DND-41 (cell line): ENCODE measurements around the gene EPHB2.

ENCODE experiments used
- ATAC-seq: fragments of 200-7000 bp; cut with Tn5 transposase; 3 replicates; pipeline ENCODE4 v1.9.1; 2021; ENCODE audit warnings: low read depth; ENCODE audit not compliant: insufficient read depth
- DNase-seq: peaks from one replicate; pipeline ENCODE4 v3.0.0-alpha.2; 2020
- H2AFZ ChIP-seq: 2 replicates; pipeline ENCODE4 v1.6.0; 2012; ENCODE audit warnings: low read depth, low read length
- H3K27ac ChIP-seq: 2 replicates; pipeline ENCODE4 v1.5.1; 2012; ENCODE audit warnings: low read length, inconsistent platforms
- H3K27me3 ChIP-seq: fragments of 200-600 bp; sonication (generic); 2 replicates; pipeline ENCODE4 v1.6.0; 2012; ENCODE audit warnings: low read length, mild to moderate bottlenecking, inconsistent platforms; ENCODE audit not compliant: insufficient read depth, poor library complexity
- H3K36me3 ChIP-seq: 2 replicates; pipeline ENCODE4 v1.5.1; 2012; ENCODE audit warnings: low read length, inconsistent platforms; ENCODE audit not compliant: insufficient read depth
- H3K4me1 ChIP-seq: 2 replicates; pipeline ENCODE4 v1.5.1; 2012; ENCODE audit warnings: mild to moderate bottlenecking, low read length; ENCODE audit not compliant: insufficient read depth
- H3K4me2 ChIP-seq: 2 replicates; pipeline ENCODE4 v1.6.0; 2012; ENCODE audit warnings: mild to moderate bottlenecking, moderate library complexity, low read length, inconsistent platforms; ENCODE audit not compliant: insufficient read depth
- H3K4me3 ChIP-seq, 2 experiments: fragments of 200-600 bp in 1 of 2; shearing (Covaris generic) in 1 of 2; 2 replicates each; pipeline ENCODE4 v1.5.1; 2012 to 2016; ENCODE audit warnings: inconsistent platforms in 2 of 2, low read length in 2 of 2, mild to moderate bottlenecking in 2 of 2, low read depth in 1 of 2, moderate library complexity in 1 of 2
- H3K79me2 ChIP-seq: 2 replicates; pipeline ENCODE4 v1.6.0; 2012; ENCODE audit warnings: low read length, inconsistent platforms; ENCODE audit not compliant: insufficient read depth
- H3K9ac ChIP-seq: 2 replicates; pipeline ENCODE4 v1.6.0; 2012; ENCODE audit warnings: low read depth, mild to moderate bottlenecking, inconsistent platforms, low read length, moderate library complexity
- H3K9me3 ChIP-seq: 2 replicates; pipeline ENCODE4 v1.5.1; 2012; ENCODE audit warnings: low read length, moderate library complexity, mild to moderate bottlenecking, inconsistent platforms; ENCODE audit not compliant: insufficient read depth, severe bottlenecking
- H4K20me1 ChIP-seq: 2 replicates; pipeline ENCODE4 v1.6.0; 2012; ENCODE audit warnings: low read length; ENCODE audit not compliant: insufficient read depth
- CTCF ChIP-seq: IDR thresholded peaks from 2 replicates; pipeline ENCODE4 v1.5.1; 2012; ENCODE audit warnings: borderline replicate concordance, low read length, moderate library complexity, mild to moderate bottlenecking; ENCODE audit not compliant: poor library complexity, severe bottlenecking; ENCODE audit errors: extremely low read depth
- EZH2 ChIP-seq: IDR thresholded peaks from 3 replicates; pipeline ENCODE4 v1.6.1; 2012; ENCODE audit warnings: borderline replicate concordance, low read depth, mild to moderate bottlenecking, moderate library complexity, low read length, inconsistent platforms; ENCODE audit not compliant: severe bottlenecking

The EPHB2 gene

GRCh38 chr1:22731924-22732720 lies 21.5 kb downstream of the EPHB2 start:
- ATAC-seq (no peak), DNase-seq (no peak)
- no peak overlapping the region for H3K27ac ChIP-seq
- H3K79me2 ChIP-seq = no peaks in the 10 kb centered on the region
- no peak overlapping the region for H3K9ac ChIP-seq
- H3K4me2 ChIP-seq = no peak overlapping the region
- no peaks in the 10 kb centered on the region for H3K4me1 ChIP-seq
- no peak overlapping the region for H3K4me3 ChIP-seq
- H4K20me1 ChIP-seq = 0 out of 2 replicates have a peak, but pooled peaks cover 3% of the 10 kb centered on the region
- H3K27me3 ChIP-seq = no peaks in the 10 kb centered on the region
- TF ChIP-seq EZH2 = no peak
- TF ChIP-seq CTCF = peak; percentile 38
- no peaks in the 10 kb centered on the region for H3K36me3 ChIP-seq
- H2AFZ ChIP-seq = no peak overlapping the region
- H3K9me3 ChIP-seq = no peaks in the 10 kb centered on the region

GRCh38 chr1:22733643-22734042 lies 23.0 kb downstream of the EPHB2 start:
- H3K4me1 ChIP-seq = no peaks in the 10 kb centered on the region
- ATAC-seq = no peak
- no peaks in the 10 kb centered on the region for H3K36me3 ChIP-seq
- H3K4me3 ChIP-seq = no peak overlapping the region
- no peak overlapping the region for H3K9ac ChIP-seq
- H3K4me2 ChIP-seq = no peak overlapping the region
- no peaks in the 10 kb centered on the region for H3K27me3 ChIP-seq
- H3K9me3 ChIP-seq = no peaks in the 10 kb centered on the region
- no peaks in the 10 kb centered on the region for H3K79me2 ChIP-seq
- TF ChIP-seq CTCF (no peak), EZH2 (no peak)
- no peak overlapping the region for H2AFZ ChIP-seq
- H3K27ac ChIP-seq = no peak overlapping the region
- 0 out of 2 replicates have a peak, but pooled peaks cover 3% of the 10 kb centered on the region for H4K20me1 ChIP-seq
- DNase-seq = no peak

- TF ChIP-seq CTCF = no peak
- TF ChIP-seq EZH2 = no peak
- Histone ChIP-seq H3K36me3 (no peaks in the 10 kb centered on the region), H3K4me2 (no peak overlapping the region), H2AFZ (no peak overlapping the region), H3K4me3 (no peak overlapping the region), H3K9ac (no peak overlapping the region), H3K9me3 (no peaks in the 10 kb centered on the region), H3K27ac (no peak overlapping the region), H4K20me1 (0 out of 2 replicates have a peak, but pooled peaks cover 3% of the 10 kb centered on the region), H3K27me3 (peaks cover 5% of the 10 kb centered on the region), H3K79me2 (no peaks in the 10 kb centered on the region), H3K4me1 (no peaks in the 10 kb centered on the region)
- ATAC-seq (no peak), DNase-seq (no peak)
These were observed 26.0 kb downstream of the EPHB2 start for GRCh38 chr1:22736501-22737080.
